ENCODE measurements around the gene TM7SF2. TPM values are rescaled to one million over a fixed set of nuclear protein-coding genes. Genes with fewer than 3 reads are reported as not detected.
"Not testable (repeated sequence)": the region's sequence is repeated elsewhere in the genome, so short reads cannot be mapped to it uniquely, and the experiment has no call there.

Gene TM7SF2
- total RNA-seq, 1 experiment from 2014 or later: 37.8 TPM

DNA sequence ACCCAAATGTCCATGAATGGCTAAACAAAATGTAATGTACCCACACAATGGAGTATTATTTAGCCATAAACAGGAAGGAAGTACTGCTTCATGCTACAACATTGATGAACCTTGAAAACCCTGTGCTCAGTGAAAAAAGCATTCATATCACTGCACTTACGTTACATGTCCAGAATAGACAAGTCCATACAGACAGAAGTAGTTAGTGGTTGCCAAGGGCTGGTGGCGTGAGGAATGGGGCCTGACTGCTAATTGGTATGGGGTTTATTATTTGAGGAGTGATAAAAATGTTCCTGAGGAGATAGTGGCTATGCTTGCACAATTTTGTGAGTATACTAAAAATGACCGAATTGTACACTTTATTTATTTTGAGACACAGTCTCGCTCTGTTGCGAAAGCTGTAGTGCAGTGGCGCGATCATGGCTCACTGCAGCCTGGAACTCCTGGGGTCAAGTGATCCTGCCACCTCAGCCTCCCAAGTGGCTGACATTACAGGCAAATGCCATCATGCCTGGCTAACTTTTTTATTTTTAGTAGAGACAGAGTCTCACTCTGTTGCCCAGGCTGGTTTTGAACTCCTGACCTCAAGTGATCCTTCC is 30.3 kb downstream of the TM7SF2 start:
- DNase-seq (ENCODE audit: low spot score): no peak
- TF ChIP-seq EZH2 (IDR thresholded peaks at IDR 0.05; ENCODE audit: borderline replicate concordance, low read depth, low read length, poor library complexity, severe bottlenecking): no peak
- TF ChIP-seq, protein P1, sequence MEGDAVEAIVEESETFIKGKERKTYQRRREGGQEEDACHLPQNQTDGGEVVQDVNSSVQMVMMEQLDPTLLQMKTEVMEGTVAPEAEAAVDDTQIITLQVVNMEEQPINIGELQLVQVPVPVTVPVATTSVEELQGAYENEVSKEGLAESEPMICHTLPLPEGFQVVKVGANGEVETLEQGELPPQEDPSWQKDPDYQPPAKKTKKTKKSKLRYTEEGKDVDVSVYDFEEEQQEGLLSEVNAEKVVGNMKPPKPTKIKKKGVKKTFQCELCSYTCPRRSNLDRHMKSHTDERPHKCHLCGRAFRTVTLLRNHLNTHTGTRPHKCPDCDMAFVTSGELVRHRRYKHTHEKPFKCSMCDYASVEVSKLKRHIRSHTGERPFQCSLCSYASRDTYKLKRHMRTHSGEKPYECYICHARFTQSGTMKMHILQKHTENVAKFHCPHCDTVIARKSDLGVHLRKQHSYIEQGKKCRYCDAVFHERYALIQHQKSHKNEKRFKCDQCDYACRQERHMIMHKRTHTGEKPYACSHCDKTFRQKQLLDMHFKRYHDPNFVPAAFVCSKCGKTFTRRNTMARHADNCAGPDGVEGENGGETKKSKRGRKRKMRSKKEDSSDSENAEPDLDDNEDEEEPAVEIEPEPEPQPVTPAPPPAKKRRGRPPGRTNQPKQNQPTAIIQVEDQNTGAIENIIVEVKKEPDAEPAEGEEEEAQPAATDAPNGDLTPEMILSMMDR (conservative IDR thresholded peaks at IDR 0.05; ENCODE audit: low read depth, low read length): no peak
- POLR2A ChIA-PET (ENCODE audit: low non-redundant PET): no interaction called here
- Histone ChIP-seq H3K9me3 (ENCODE audit: low read depth, low read length, poor library complexity, severe bottlenecking) (no peaks in the 10 kb centered on the region), H3K4me3 (ENCODE audit: low read depth, low read length, poor library complexity, severe bottlenecking) (no peak overlapping the region), H3K27me3 (replicated peaks; ENCODE audit: insufficient read depth, low read depth, low read length, poor library complexity) (peaks cover 21% of the 10 kb centered on the region), H3K36me3 (ENCODE audit: insufficient read depth, low read length, poor library complexity, severe bottlenecking) (no peaks in the 10 kb centered on the region), H3K4me1 (ENCODE audit: insufficient read depth, low read length, poor library complexity, severe bottlenecking) (no peaks in the 10 kb centered on the region), H3K27ac (ENCODE audit: low read depth, low read length, poor library complexity, severe bottlenecking) (no peak overlapping the region)
- CTCF ChIA-PET: no interaction called here
- intact Hi-C loops (cut with micrococcal nuclease; ENCODE audit: unreplicated experiment): no loop called here
- BruUV-seq (replicated peaks): no TSS peak

DNA sequence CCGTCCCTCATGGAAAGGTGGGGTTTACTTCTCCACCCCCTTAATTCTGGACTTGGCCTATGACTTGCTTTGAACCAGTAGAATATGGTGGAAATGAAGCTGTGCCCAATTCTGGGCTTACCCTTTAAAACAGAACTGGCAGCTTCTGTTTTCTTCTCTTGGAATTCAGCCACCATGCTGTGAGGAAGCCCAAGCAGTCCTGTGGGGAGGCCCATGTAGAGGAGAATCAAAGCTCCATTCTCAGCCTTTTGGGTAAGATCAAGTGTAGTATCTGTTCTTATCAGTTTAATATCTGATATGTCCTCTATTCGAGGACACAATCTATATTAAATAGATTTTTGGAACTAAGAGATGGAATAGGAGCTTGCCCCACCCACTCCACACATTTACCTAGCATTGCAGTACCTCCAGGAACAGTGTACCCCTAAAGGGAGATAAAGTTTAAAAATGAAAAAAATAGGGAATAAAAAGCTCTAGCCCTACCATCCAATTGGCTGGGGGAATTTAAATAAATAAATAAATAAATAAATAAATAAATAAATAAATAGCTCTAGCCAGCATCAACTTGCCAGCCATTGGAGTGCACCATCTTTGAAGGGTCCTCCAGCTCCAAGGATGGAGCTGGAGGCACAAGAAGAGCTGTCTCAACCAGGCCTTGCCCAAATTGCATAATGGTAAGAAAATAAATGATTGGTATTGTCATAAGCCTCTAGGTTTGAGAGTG is 35.8 kb downstream of the TM7SF2 start:
- H3K4me1 ChIP-seq (ENCODE audit: insufficient read depth, low read length, poor library complexity, severe bottlenecking): no peaks in the 10 kb centered on the region
- CTCF ChIA-PET: interaction anchor here (0.6 kb wide), 1 partner anchor 39 kb away, joined by 4 read pairs; no protein-coding TSS in a partner anchor

GRCh38 chr11:65148657-65149056 is 37.0 kb downstream of the TM7SF2 start:
- CTCF ChIA-PET: no interaction called here
- POLR2A ChIA-PET (ENCODE audit: low non-redundant PET): no interaction called here
- H3K27ac ChIP-seq (ENCODE audit: low read depth, low read length, poor library complexity, severe bottlenecking): no peak overlapping the region
- no peak for DNase-seq (ENCODE audit: low spot score)
- intact Hi-C loops (cut with micrococcal nuclease; ENCODE audit: unreplicated experiment): no loop called here
- no peaks in the 10 kb centered on the region for H3K4me1 ChIP-seq (ENCODE audit: insufficient read depth, low read length, poor library complexity, severe bottlenecking)
- TF ChIP-seq, protein P1 (conservative IDR thresholded peaks at IDR 0.05; ENCODE audit: low read depth, low read length): no peak
- no peak for TF ChIP-seq EZH2 (IDR thresholded peaks at IDR 0.05; ENCODE audit: borderline replicate concordance, low read depth, low read length, poor library complexity, severe bottlenecking)
- H3K27me3 ChIP-seq (replicated peaks; ENCODE audit: insufficient read depth, low read depth, low read length, poor library complexity): no peaks in the 10 kb centered on the region
- H3K36me3 ChIP-seq (ENCODE audit: insufficient read depth, low read length, poor library complexity, severe bottlenecking): no peaks in the 10 kb centered on the region
- BruUV-seq (replicated peaks): no TSS peak
- peaks cover 5% of the 10 kb centered on the region for H3K9me3 ChIP-seq (ENCODE audit: low read depth, low read length, poor library complexity, severe bottlenecking)
- no peak overlapping the region for H3K4me3 ChIP-seq (ENCODE audit: low read depth, low read length, poor library complexity, severe bottlenecking)

More for the DNA sequence above, 35.8 kb downstream of the TM7SF2 start:
- H3K4me3 ChIP-seq (ENCODE audit: low read depth, low read length, poor library complexity, severe bottlenecking): no peak overlapping the region
- no peak for DNase-seq (ENCODE audit: low spot score)
- intact Hi-C loops (cut with micrococcal nuclease; ENCODE audit: unreplicated experiment): no loop called here
- no peaks in the 10 kb centered on the region for H3K27me3 ChIP-seq (replicated peaks; ENCODE audit: insufficient read depth, low read depth, low read length, poor library complexity)
- BruUV-seq (replicated peaks): no TSS peak
- H3K36me3 ChIP-seq (ENCODE audit: insufficient read depth, low read length, poor library complexity, severe bottlenecking): no peaks in the 10 kb centered on the region
- TF ChIP-seq, protein P1 (conservative IDR thresholded peaks at IDR 0.05; ENCODE audit: low read depth, low read length): no peak
- TF ChIP-seq EZH2 (IDR thresholded peaks at IDR 0.05; ENCODE audit: borderline replicate concordance, low read depth, low read length, poor library complexity, severe bottlenecking): no peak
- H3K27ac ChIP-seq (ENCODE audit: low read depth, low read length, poor library complexity, severe bottlenecking): no peak overlapping the region
- peaks cover 5% of the 10 kb centered on the region for H3K9me3 ChIP-seq (ENCODE audit: low read depth, low read length, poor library complexity, severe bottlenecking)
- POLR2A ChIA-PET (ENCODE audit: low non-redundant PET): no interaction called here

- DNase-seq (ENCODE audit: low spot score); intact Hi-C loops (cut with micrococcal nuclease; ENCODE audit: unreplicated experiment); POLR2A ChIA-PET (ENCODE audit: low non-redundant PET); H3K4me1 ChIP-seq (ENCODE audit: insufficient read depth, low read length, poor library complexity, severe bottlenecking); H3K27me3 ChIP-seq (replicated peaks; ENCODE audit: insufficient read depth, low read depth, low read length, poor library complexity); H3K9me3 ChIP-seq (ENCODE audit: low read depth, low read length, poor library complexity, severe bottlenecking); H3K4me3 ChIP-seq (ENCODE audit: low read depth, low read length, poor library complexity, severe bottlenecking); CTCF ChIA-PET; BruUV-seq (replicated peaks); H3K36me3 ChIP-seq (ENCODE audit: insufficient read depth, low read length, poor library complexity, severe bottlenecking); H3K27ac ChIP-seq (ENCODE audit: low read depth, low read length, poor library complexity, severe bottlenecking): not testable (repeated sequence)
These were observed 38.4 kb downstream of the TM7SF2 start for GRCh38 chr11:65150131-65150508.
